Measurements from ENCODE around the gene SLC5A6.

GRCh38 chr2:27152796-27153464, 59.1 kb downstream of the SLC5A6 start:
- TF ChIP-seq CTCF (IDR thresholded peaks at IDR 0.05), result no peak
- TF ChIP-seq EZH2 (IDR thresholded peaks at IDR 0.05; ENCODE audit: borderline replicate concordance, insufficient read depth, low read depth, low read length, poor library complexity, severe bottlenecking), result no peak

All from B cell (primary cell).